NB4 (cell line): ENCODE results near the gene CCM2.

ENCODE experiments used
- MYC ChIP-seq: IDR thresholded peaks from 2 replicates; pipeline ENCODE4 v1.6.1; 2011; ENCODE audit warnings: low read depth, low read length
- POLR2A ChIP-seq: IDR thresholded peaks from 2 replicates; pipeline ENCODE4 v1.6.1; 2011; ENCODE audit warnings: mild to moderate bottlenecking; ENCODE audit not compliant: insufficient read length; ENCODE audit errors: extremely low read depth
- TF ChIP-seq, protein P1 (sequence below): IDR thresholded peaks from one replicate; pipeline ENCODE4 v1.5.1; 2012; ENCODE audit warnings: low read depth, low read length
- TF ChIP-seq, protein P2 (sequence below): IDR thresholded peaks from 2 replicates; pipeline ENCODE4 v1.6.1; 2011; ENCODE audit warnings: low read depth, low read length

DNA sequence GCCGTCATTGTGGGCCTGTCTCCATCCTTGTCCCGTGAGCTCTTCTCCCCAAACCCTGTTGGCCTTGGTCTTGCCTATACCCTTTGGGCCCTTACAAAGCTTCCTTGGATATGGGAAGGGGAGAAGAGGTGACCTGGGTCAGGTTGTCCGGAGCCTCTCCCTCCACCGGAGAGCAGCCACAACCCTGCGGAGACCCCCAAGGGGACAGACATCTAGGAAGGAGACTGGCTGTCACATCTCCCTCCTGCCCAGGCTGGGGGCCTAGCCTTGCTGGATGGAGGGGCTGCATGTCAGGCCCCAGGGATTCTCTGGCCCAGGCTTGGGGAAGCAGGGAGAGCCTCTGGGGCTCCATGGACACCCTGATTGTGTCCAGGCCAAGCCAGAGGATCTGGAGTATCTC is 76.9 kb downstream of the CCM2 start:
- TF ChIP-seq, protein P1, sequence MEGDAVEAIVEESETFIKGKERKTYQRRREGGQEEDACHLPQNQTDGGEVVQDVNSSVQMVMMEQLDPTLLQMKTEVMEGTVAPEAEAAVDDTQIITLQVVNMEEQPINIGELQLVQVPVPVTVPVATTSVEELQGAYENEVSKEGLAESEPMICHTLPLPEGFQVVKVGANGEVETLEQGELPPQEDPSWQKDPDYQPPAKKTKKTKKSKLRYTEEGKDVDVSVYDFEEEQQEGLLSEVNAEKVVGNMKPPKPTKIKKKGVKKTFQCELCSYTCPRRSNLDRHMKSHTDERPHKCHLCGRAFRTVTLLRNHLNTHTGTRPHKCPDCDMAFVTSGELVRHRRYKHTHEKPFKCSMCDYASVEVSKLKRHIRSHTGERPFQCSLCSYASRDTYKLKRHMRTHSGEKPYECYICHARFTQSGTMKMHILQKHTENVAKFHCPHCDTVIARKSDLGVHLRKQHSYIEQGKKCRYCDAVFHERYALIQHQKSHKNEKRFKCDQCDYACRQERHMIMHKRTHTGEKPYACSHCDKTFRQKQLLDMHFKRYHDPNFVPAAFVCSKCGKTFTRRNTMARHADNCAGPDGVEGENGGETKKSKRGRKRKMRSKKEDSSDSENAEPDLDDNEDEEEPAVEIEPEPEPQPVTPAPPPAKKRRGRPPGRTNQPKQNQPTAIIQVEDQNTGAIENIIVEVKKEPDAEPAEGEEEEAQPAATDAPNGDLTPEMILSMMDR, result no peak
- TF ChIP-seq, protein P2, sequence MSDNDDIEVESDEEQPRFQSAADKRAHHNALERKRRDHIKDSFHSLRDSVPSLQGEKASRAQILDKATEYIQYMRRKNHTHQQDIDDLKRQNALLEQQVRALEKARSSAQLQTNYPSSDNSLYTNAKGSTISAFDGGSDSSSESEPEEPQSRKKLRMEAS, result no peak
- TF ChIP-seq MYC, result no peak
- TF ChIP-seq POLR2A, result no peak
